Loucy (cell line): ENCODE results near the gene SCIN.

Experiments used
- H2AFZ ChIP-seq: fragments of 200-600 bp; sonication (generic); 2 replicates; pipeline ENCODE4 v1.6.0; 2016; ENCODE audit warnings: antibody characterized with exemption, mild to moderate bottlenecking, low read length, moderate library complexity
- H3F3A ChIP-seq: fragments of 200-600 bp; 2 replicates; pipeline ENCODE4 v1.6.0; 2016; ENCODE audit warnings: antibody characterized with exemption, low read depth, mild to moderate bottlenecking
- H3K27me3 ChIP-seq: fragments of 200-600 bp; sonication (generic); 2 replicates; pipeline ENCODE4 v1.6.1; 2014; ENCODE audit warnings: low read length, mild to moderate bottlenecking; ENCODE audit not compliant: insufficient read depth, poor library complexity, severe bottlenecking
- H3K36me3 ChIP-seq: fragments of 200-600 bp; sonication (generic); 2 replicates; pipeline ENCODE4 v1.6.1; 2016; ENCODE audit warnings: low read length; ENCODE audit not compliant: insufficient read depth
- H3K4me1 ChIP-seq: fragments of 200-600 bp; sonication (generic); 2 replicates; pipeline ENCODE4 v1.5.1; 2014; ENCODE audit warnings: low read length, mild to moderate bottlenecking; ENCODE audit not compliant: insufficient read depth, poor library complexity, severe bottlenecking
- H3K4me2 ChIP-seq: fragments of 200-600 bp; sonication (generic); 2 replicates; pipeline ENCODE4 v1.6.0; 2014; ENCODE audit warnings: antibody characterized with exemption, low read length, low read depth, mild to moderate bottlenecking; ENCODE audit not compliant: poor library complexity, severe bottlenecking
- H3K4me3 ChIP-seq: fragments of 200-600 bp; sonication (generic); 2 replicates; pipeline ENCODE4 v1.5.1; 2014; ENCODE audit warnings: low read length, mild to moderate bottlenecking, mixed read lengths; ENCODE audit not compliant: poor library complexity, severe bottlenecking
- H3K79me2 ChIP-seq: fragments of 200-600 bp; sonication (generic); 2 replicates; pipeline ENCODE4 v1.6.1; 2014; ENCODE audit warnings: low read length; ENCODE audit not compliant: insufficient read depth
- H3K9ac ChIP-seq: fragments of 200-600 bp; sonication (generic); 2 replicates; pipeline ENCODE4 v1.6.0; 2014; ENCODE audit warnings: mild to moderate bottlenecking, low read depth, low read length, moderate library complexity; ENCODE audit not compliant: poor library complexity, severe bottlenecking
- H3K9me2 ChIP-seq: fragments of 200-600 bp; sonication (generic); replicated peaks from 2 replicates; pipeline ENCODE4 v1.6.1; 2016; ENCODE audit warnings: low read depth, low read length, mixed read lengths
- H3K9me3 ChIP-seq: fragments of 200-600 bp; sonication (generic); 2 replicates; pipeline ENCODE4 v1.6.1; 2014; ENCODE audit warnings: mild to moderate bottlenecking, antibody characterized with exemption, low read length, low read depth; ENCODE audit not compliant: insufficient read depth
- H4K20me1 ChIP-seq: fragments of 200-600 bp; sonication (generic); 2 replicates; pipeline ENCODE4 v1.6.0; 2014; ENCODE audit warnings: antibody characterized with exemption, low read length, mild to moderate bottlenecking; ENCODE audit not compliant: insufficient read depth, poor library complexity, severe bottlenecking
- EZH2phosphoT487 ChIP-seq: fragments of 200-600 bp; IDR thresholded peaks from 2 replicates; pipeline ENCODE4 v1.6.1; 2018; ENCODE audit warnings: antibody characterized with exemption, mild to moderate bottlenecking, moderate library complexity, borderline replicate concordance
- TF ChIP-seq, protein P1 (sequence below): fragments of 200-600 bp; sonication (generic); conservative IDR thresholded peaks from 2 replicates; pipeline ENCODE4 v1.5.1; 2014; ENCODE audit warnings: mild to moderate bottlenecking, antibody characterized with exemption, low read length

The SCIN gene

DNA sequence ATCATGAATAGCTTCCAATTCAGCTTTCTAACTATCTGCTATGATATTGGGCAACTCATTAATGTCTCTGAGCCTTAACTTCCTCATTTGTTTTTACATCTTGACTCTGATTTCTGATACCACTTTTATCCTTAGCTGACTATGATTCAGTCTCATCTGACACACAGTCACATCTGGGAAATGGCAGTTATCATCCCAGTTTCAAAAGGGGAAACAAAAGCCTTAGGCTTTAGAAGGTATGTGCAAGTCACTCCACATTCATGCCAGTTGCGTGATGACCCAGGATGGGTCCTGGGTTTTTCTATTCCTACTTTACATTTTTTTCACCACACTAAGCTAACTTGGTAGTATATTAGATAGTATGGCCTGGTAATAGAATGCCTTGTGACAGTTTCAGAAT, 12.7 kb downstream of the SCIN start:
- H3K4me3 ChIP-seq = no peak overlapping the region

DNA sequence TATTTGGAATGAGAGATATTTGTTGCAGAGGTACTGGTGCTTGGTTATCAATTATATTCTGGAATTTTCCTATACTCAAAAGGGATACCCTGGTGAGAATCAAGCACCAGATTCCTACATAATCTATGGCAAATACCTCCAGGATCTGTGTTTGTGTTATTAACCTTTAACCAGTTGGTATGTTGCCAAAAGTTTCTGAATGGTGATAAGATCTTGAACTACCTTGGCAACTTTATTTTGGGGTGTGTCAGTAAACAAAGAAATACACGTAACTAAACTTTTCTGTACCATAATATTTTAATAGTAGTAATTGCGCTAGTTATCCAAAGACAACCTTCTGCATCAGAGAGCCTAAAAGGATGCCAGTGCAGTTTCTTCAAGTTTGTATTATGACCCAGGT, 13.4 kb downstream of the SCIN start:
- Histone ChIP-seq H3K4me3 (no peak overlapping the region), H2AFZ (no peak overlapping the region), H3K4me2 (no peak overlapping the region), H3K9me2 (no peaks in the 10 kb centered on the region), H3K4me1 (no peaks in the 10 kb centered on the region), H3K9me3 (no peaks in the 10 kb centered on the region), H3K79me2 (no peaks in the 10 kb centered on the region), H3K36me3 (no peaks in the 10 kb centered on the region), H3K9ac (no peak overlapping the region), H3K27me3 (no peaks in the 10 kb centered on the region), H4K20me1 (no peaks in the 10 kb centered on the region), H3F3A (no peaks in the 10 kb centered on the region)
- TF ChIP-seq EZH2phosphoT487 = no peak
- TF ChIP-seq, protein P1, sequence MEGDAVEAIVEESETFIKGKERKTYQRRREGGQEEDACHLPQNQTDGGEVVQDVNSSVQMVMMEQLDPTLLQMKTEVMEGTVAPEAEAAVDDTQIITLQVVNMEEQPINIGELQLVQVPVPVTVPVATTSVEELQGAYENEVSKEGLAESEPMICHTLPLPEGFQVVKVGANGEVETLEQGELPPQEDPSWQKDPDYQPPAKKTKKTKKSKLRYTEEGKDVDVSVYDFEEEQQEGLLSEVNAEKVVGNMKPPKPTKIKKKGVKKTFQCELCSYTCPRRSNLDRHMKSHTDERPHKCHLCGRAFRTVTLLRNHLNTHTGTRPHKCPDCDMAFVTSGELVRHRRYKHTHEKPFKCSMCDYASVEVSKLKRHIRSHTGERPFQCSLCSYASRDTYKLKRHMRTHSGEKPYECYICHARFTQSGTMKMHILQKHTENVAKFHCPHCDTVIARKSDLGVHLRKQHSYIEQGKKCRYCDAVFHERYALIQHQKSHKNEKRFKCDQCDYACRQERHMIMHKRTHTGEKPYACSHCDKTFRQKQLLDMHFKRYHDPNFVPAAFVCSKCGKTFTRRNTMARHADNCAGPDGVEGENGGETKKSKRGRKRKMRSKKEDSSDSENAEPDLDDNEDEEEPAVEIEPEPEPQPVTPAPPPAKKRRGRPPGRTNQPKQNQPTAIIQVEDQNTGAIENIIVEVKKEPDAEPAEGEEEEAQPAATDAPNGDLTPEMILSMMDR = no peak

More for the DNA sequence above, 12.7 kb downstream of the SCIN start:
- Histone ChIP-seq H3K9ac (no peak overlapping the region), H3K9me2 (no peaks in the 10 kb centered on the region), H2AFZ (no peak overlapping the region), H3K27me3 (no peaks in the 10 kb centered on the region), H3K79me2 (no peaks in the 10 kb centered on the region), H3K4me2 (no peak overlapping the region), H3K36me3 (no peaks in the 10 kb centered on the region), H4K20me1 (no peaks in the 10 kb centered on the region), H3K9me3 (no peaks in the 10 kb centered on the region), H3F3A (no peaks in the 10 kb centered on the region), H3K4me1 (no peaks in the 10 kb centered on the region)
- no peak for TF ChIP-seq EZH2phosphoT487
- TF ChIP-seq, protein P1 = no peak

DNA sequence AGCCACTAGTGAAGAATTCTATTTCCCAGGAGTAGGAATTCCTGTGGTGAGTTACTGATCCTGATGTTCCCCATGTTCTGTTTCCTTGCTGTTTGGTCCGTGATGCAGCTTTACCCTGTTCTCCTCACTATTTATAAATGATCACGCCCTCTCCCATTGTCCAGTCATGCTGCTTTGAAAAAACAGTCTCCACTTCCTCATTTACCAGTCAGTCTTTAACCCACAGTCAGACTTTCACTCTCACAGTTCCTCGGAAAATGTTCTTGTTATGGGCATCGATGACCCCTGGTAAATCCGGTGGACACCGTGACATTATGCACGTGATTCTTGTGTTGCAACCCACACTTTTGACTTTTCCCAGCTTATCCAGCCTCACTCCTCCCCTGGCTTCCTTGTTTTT, 14.4 kb downstream of the SCIN start:
- Histone ChIP-seq H3K9ac (no peak overlapping the region), H3K4me3 (no peak overlapping the region), H2AFZ (no peak overlapping the region), H3K79me2 (no peaks in the 10 kb centered on the region), H3F3A (no peaks in the 10 kb centered on the region), H3K9me3 (no peaks in the 10 kb centered on the region), H3K4me2 (no peak overlapping the region), H3K4me1 (no peaks in the 10 kb centered on the region), H3K36me3 (no peaks in the 10 kb centered on the region), H4K20me1 (no peaks in the 10 kb centered on the region), H3K9me2 (no peaks in the 10 kb centered on the region), H3K27me3 (no peaks in the 10 kb centered on the region)
- TF ChIP-seq EZH2phosphoT487 = no peak
- TF ChIP-seq, protein P1 = no peak
